ENCODE measurements around the gene CELF2.
A peak's percentile ranks its signal among the peaks of the same experiment; 100 is the strongest.
"Not testable (repeated sequence)": the region's sequence is repeated elsewhere in the genome, so short reads cannot be mapped to it uniquely, and the experiment has no call there.

The CELF2 gene

DNA sequence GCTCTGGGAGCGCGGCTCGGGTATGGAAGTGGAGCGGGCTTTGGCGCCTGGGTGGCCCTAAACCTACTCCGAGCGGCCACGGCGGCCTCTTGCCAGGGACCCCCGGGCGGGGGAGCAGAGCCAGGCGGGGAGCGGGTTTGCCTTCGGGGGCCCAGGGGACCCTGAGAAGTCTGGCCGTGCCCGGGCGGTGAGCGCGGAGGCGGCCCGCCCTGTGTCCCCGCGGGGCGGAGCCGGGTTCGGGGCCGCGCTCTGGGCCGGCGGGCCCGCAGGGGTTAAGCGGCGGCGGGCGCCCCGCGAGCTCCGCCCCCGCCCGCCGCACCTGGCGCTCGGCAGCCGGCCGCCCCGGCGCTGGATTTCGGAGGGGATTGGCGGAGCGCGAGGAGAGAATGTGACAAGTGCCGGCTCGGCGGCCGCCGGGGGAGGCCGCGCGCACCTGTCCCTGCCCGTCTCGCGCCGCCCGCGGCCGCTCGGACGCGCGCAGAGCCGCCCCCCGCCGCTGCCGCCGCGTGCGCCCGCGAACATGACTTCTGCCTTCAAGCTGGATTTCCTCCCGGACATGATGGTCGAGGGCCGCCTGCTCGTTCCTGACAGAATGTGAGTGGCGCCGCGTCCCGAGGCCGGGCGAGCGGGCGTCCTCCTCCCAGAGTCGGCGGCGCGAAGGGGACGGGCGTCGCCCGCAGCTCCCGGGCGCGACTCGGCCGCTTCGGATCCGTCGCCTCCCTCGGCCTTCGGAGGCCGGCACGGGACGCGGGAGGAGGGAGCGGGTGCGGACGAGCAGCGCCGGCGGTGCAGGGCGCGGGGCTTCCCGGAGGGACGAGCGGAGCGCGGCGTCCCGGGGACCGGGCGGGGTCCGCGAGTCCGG, at the start of gene CELF2:
Gene CELF2, plus strand, starts transcription at position 303 of the 862 bp plus-strand sequence. Its CDS starts 218 bp downstream, at position 521.
- DNase-seq = peak; percentile 9

DNA sequence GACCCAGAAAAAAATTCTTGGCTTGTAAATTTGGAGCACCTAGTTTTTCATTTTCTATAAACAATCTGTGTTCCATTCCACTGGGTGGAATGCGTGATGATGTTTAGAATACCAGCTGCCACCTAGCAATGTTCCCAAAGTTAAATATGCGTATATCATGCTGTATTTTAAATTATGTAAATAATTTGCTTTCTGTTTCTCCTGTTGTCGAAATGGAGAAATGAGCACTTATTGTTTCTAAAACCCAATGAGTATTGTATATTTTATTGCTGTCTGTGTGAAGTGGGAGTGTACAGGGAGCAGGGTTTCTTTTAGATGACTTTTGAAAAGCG, 49.4 kb upstream of the CELF2 start:
- DNase-seq = no peak

DNA sequence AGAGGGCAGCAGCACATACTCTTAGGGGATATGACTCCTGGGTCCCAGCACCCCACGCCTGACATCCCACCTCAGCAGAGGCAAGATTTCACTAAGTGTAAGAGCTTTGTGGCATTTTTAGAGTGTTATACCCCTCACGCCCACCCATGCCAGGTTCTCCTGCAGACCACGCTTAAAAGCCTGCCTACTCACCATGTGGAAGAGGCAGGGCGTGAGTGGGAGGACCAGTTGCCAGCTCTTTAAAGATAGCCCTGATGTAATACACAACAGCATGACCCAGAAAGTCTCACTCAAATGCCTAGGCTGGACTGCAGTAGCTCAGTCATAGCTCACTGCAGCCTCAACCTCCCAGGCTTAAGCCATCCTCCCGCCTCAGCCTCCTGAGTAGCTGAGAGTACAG, 44.4 kb upstream of the CELF2 start:
- DNase-seq = no peak

DNA sequence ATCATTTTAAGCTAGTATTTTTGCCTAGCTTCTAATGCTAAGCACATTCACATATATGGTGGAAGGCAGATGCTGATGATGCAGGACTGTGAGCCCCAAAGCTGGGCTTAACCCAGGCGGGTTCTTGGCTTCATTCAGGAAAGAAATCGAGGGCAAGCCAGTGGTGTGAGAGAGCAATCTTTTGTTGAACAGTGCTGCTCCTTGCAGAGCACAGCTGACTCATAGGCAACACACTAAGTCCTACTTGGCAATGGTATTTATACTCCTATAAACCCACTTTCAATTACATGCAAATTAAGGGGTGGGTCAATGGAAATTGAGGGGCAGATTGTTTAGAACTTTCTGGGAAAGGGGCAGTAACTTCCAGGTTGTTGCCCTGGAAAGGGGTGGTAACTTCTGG, 42.0 kb upstream of the CELF2 start:
- no peak for DNase-seq

DNA sequence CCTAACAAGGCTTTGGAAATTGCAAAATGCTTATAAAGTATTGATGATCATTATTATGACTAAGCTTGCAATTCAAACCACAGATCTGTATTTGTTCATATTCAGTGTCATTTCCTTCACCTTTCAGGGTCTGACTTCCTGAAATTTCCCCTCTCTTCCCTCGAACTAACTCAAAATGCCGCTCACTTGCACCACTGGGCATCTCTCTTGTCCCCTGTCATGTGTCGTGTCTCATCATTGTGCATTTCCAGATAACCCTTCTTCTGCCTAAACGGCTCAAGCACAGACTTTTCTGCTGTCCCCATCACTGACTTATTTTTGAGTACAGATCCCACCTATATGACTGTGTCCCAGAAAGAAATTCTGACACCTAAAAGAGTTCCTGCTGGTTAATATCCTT, 41.0 kb upstream of the CELF2 start:
- DNase-seq = no peak

DNA sequence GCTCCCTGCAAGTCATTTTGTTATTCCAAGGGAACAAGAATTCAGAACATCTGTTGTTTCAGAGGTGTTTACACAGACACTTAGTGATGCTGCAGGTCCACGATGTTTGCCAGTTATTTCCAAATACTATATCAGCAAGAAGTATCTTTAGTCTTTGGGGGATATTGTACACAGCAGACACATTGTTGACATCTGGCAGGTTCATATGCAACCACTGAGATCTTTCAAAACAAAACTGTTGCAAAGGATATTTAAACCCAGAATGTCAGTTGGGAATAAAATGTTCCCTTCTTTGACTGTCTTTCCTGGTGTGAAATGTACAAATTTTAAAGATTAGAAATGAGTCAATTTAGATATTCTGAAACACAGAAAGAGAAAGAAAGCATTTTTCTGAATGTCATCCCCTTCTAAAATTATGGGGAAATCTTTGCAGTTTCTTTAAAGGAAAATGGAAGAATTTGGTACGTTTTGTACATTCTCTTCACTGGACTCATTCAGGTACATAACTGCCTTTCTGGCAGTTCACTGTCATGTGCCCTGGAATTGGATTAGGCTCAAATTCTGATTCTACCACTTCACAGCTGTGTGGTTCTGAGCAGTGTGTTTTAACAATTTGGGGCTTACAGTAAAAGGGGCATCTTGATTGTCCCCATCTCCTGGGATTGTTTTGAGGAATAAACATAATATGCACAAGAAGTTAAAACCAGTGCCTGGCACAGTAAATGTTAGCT, 40.3 kb upstream of the CELF2 start:
- DNase-seq = no peak

DNA sequence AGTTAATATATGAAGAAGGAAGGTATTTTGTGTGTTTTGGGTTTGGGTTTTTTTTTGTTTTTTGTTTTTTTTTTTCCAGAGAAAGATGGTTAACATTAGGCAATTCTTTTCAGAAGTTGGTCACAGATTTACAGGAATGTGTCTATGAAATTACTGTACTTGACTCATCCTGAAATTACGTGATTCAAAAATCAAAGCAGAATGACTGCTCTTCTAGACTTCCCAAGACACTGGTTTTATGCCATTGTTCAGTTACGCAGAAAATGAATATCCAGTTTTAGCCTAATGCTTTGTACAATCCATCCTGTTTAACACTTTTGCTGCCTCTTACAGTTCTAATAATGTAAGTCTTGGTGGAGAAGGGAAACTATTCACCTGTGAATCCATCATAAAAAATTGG, 39.7 kb upstream of the CELF2 start:
- DNase-seq = no peak

DNA sequence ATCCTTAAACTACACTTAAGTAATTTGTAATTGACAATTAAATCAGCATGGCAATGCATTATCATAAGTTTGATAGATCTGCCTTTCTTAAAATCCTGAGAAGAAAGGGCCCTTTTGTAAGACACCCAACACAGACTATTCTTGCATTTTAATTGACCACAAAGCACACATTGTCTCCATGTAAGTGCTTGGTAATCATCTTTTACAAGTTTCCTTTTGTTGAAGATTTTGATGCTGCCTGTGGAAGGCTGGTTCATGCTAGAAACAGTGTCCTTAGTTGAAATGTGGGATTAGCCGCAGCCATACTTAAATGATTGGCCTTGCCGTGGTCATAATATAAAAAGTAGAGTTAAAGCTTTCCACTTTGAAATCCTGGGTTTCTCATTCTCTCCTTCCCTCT, 32.3 kb upstream of the CELF2 start:
- no peak for DNase-seq

DNA sequence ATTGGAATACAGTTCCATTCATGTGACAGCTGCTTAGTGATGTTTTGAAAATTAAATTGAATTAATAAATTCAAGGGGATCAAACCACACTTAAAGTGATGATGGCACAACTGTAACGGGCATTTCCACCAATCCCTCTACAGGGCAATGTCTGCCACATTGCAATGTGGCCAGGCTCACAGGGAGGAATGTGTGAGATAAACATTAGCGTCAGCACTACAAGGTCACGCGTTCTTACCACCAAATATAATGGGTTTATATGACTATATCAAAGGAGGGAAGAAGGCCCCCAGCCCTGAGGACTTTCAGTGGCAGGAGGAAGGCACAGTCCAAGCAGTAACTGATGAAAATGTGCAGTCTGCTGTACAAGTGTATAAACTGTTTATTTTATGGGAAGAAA, 31.1 kb upstream of the CELF2 start:
- DNase-seq = no peak

DNA sequence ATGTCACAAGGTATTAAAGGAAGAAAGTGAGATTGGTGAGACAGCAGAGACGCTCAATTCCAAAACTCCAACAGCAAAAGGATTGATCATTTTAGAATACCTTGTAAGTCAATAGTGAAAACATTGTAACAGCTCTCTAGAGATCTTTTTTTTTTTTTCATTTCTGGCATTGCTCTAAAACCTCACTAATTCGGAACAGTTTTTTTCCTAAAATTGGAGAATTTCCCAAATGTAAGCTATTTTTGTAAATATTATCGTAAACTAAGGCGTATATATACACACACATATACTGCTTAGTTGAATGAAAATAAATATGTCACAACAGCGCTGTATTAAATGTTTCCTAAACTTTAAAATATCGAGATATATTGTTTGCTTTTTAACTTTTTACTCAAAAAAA, 30.6 kb upstream of the CELF2 start:
- DNase-seq = no peak

DNA sequence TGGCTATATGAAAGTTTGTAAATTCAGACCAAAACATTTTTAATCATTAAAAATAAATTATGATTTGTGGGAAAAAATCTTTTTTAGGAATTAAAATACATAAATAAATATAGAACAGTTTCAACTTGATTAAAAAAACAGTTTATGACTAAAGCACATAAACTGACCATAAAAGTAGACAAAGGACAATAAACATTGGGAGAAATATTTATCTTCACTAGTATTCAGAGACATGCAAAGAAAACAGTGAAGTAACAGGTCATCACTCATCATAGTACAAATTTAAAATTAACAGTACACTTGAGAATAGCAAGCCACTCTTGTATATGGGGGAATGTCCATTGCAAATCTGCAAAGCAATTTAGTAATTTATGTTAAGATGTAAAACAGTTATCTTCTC, 28.0 kb upstream of the CELF2 start:
- DNase-seq = no peak

DNA sequence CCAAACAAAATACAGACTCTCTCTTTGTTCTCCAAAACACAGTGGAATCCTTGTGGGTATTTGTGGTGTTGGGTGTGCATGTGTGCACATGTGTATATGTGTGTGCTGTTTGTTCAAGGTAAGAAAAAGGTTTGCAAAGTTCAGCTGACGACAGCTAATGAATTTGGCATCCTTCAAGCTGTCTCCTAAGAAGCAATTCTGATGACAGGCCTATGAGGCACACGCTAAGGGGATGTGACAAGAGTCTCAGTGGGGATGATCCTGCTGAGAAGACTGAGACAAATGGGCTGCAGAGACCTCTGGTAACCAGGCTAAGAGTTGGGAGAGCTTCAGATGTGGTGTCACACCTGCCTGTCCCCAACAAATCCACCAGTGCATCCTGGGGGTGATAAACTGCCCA, 26.5 kb upstream of the CELF2 start:
- DNase-seq = no peak

DNA sequence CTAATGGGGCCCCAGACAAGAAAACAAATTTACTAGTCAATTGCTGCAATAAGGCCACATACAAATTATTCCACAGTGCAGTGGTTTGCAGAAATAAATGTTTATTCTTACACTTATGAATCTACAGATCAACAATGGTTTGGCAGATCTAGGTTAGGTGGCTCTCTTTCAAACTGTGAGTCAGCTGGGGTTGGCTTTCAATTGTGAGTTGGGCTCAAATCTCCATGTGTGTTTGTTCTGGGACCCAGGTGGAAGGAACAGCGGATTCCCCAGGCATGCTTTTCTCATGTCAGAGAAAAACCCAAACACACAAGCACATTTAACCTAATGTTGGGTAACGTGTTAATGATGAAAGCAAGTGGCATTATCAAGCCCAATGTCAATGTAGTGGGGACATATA, 25.6 kb upstream of the CELF2 start:
- DNase-seq = no peak

DNA sequence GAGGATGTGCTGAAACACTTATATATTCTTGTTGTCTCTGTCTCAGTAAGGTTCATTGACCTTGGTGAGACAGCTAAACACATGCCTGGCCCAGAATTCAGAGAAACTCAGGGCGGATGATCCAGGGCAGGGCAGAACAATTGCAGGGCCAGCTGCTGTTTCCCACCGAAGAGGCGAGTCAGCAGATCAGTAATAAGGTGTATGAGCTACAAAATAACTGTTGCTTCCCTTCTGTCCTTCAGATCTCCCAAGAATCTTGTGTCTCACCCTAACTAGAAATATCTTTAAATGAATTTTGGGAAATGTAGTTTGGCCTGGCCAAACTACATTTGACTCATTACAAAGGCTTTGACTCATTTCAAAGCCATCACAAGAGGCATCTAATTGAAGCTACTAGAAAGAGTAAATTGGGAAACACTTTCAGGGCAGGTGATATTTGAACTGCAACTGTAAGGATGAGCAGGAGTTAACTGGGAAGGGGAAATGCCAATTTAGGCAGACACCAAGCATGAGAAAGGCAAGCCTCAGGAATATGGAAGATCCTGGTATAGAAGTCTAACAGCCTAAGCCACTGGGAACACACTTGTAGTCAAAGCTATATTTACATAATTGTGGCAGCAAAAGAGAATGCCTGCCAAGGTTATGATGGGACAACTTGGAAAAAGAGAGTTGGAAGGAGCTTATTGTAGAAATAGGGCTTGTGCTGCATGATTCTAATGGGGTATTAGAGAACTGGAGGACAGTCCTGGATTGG, 24.5 kb upstream of the CELF2 start:
- DNase-seq = no peak

DNA sequence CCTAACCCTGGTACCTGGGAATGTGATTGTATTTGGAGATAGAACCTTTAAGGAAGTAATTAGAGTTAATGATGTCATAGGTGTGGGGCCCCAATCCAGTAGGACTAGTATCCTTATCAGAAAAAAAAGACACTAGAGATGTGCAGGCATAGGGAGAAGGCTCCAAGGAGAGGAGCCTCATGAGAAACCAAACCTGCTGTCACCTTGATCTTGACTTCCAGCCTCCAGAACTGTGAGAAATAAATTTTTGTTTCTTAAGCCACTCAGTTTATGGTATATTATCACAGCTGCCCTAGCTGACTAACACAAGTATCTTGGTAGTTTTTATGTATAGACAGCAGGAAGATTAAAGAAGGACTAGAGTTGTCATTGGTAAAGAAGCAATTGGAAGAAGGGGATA, 23.9 kb upstream of the CELF2 start:
- DNase-seq = no peak

DNA sequence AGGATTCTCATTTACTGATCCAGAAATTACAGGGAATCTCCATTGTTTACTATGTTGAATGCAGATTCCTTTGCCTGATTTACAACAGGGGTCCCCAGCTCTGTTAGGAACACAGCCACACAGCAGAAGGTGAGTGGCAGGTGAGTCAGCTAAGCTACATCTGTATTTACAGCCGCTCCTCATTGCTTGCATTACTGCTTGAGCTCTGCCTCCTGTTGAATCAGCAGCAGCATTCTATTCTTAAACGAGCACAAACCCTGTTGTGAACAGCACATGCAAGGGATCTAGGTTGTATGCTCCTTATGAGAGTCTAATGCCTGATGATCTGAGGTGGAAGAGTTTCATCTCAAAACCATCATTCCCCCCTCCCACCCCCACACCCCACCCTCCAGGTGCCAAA, 23.3 kb upstream of the CELF2 start:
- DNase-seq = no peak

DNA sequence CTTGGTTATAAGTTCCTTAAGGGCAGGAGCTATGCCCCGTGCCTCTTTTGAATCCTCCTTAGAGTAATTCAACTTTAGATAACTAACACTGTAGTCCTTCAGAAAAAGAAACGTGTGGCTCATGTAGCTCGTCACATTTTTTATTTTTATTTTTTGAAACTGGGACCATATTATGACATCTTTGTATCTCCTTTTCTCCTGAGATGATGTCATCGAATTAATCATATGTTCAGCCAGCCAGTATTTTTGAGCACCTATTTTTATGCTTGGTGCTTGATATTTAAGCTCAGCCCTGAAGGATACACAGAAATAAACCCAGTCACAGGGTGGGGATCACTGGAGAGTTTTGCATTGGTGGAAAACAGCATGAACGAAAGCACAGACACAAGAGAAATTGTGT, 22.6 kb upstream of the CELF2 start:
- DNase-seq = no peak

DNA sequence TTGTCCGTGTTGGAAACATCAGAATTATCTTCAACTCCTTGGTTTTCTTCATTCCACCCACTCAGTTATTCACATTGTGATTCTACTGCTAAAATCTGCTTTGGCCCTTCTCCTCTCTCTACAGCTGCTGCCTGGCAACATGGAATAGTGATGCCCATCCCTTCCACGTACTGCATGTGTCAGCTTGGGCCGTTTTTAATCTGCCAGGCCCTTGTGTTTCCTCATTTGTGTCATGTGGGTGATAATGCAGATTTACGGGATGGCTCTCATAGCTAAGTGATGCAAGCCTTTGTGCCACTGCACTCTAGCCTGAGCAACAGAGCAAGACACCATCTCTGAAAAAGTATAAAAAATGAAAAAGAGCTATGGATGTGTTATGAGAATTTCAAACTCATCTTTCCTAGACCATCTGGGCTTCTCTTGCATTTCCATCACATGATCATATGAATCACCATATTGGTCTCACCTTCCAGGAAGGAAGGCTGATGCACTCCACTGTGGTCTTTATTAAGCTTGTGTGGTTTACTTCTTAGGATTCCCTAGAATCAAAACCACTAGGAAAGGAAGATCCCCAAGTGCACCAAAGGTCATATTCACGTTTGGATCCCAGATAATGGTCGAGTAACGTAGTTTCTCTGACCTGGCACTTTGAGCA, 20.6 kb upstream of the CELF2 start:
- DNase-seq = no peak

DNA sequence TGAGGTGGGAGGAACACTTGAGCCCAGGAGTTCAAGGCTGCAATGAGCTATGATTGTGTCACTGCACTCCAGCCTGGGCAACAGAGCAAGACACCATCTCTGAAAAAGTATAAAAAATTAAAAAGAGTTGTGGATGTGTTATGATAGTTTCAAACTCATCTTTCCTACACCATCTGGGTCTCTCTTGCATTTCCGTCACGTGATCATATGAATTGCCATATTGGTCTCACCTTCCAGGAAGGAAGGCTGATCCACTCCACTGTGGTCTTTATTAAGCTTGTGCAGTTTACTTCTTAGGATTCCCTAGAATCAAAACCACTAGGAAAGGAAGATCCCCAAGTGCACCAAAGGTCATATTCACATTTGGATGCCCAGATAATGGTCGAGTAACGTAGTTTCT, 18.2 kb upstream of the CELF2 start:
- not testable (repeated sequence) for DNase-seq

DNA sequence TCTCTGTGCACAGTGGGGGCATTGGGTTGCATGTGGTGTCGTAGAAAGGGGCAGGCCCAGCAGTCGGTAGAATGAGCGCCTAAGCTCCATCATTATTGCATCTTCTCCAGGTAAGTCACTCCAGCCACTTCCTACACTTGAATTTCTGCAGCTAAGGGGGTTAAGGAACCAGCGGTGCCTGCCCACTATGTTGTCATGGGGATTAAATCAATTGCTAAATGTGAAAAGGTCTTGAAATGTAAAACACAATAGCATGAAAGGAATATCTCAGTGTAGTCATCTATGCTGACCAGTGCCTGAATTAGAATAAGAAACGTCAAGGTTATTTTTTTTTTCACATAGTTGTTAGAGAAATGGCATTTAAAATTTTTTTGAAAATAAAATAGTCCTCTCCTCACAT, 15.2 kb upstream of the CELF2 start:
- DNase-seq = no peak

DNA sequence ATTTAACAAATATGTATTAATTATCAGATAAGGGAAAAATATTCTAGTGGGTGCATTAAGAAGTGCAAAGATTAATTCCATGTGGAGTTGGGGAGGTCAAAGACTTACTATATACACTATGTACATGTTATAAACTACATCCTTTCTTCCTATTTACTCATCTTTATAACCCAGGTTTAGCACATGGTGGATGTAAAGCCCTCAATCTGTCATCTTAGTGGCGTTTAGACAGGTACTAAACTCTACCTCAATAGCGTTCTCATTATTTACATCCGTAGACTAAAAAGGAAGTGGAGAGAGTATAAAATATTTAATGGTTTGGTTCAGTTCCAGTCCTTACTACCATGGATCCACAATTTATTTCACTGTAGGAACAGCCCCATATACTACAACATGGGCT, 14.8 kb upstream of the CELF2 start:
- DNase-seq = no peak

DNA sequence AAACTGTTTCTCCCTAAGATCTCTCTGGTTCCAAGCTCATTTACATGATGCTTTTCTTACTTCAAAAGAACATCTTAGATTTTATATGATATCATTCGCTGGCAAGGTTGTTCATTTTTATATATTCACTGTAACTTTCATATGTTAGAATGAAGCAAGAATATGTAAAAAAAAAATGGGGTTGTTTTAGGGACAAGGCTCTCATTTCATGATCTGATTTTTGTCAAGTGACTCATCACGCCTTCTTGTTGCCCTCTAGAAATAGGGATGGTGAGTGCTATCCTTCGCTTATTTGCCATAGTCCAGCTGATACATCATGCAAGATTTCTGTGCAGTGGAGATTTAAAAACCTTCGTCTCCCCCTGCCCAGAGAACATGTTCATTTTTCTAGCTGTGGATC, 14.0 kb upstream of the CELF2 start:
- DNase-seq = no peak

Measured in CD4-positive, alpha-beta T cell treated with Interleukin-4 for 4 hours (primary cell).